Activated CD4-positive, alpha-beta memory T cell treated with anti-CD3 and anti-CD28 coated beads for 36 hours (primary cell): ENCODE measurements around the gene DPY19L1. TPM values are rescaled to one million over a fixed set of nuclear protein-coding genes. Genes with fewer than 3 reads are reported as not detected.
"Not testable (repeated sequence)": the region's sequence is repeated elsewhere in the genome, so short reads cannot be mapped to it uniquely, and the experiment has no call there.

Experiments
- CTCF ChIA-PET: fragments of 350-600 bp; sonication (Branson Sonifier 250); formaldehyde crosslinking; loops from one replicate; lab custom pipeline; 2021; ENCODE audit warnings: antibody characterized with exemption, inconsistent platforms; lab: Charles Lee
- POLR2A ChIA-PET: fragments of 350-600 bp; sonication (Branson Sonifier 250); formaldehyde crosslinking; loops from one replicate; lab custom pipeline; 2021; ENCODE audit warnings: antibody characterized with exemption; lab: Charles Lee
- DNase-seq: peaks from one replicate; pipeline ENCODE4 v3.0.0-alpha.2; 2020
- H3K27ac Mint-ChIP-seq: one replicate; pipeline ENCODE4 v1.8.0; 2021; ENCODE audit warnings: mixed read lengths
- H3K27me3 Mint-ChIP-seq: one replicate; pipeline ENCODE4 v1.8.0; 2021; ENCODE audit warnings: mixed read lengths
- H3K36me3 Mint-ChIP-seq: one replicate; pipeline ENCODE4 v1.8.0; 2021; ENCODE audit warnings: mixed read lengths
- H3K4me1 Mint-ChIP-seq: one replicate; pipeline ENCODE4 v1.8.0; 2021; ENCODE audit warnings: low read depth, mixed read lengths
- H3K4me3 Mint-ChIP-seq: one replicate; pipeline ENCODE4 v1.8.0; 2021; ENCODE audit warnings: mild to moderate bottlenecking, mixed read lengths
- H3K9me3 Mint-ChIP-seq: one replicate; pipeline ENCODE4 v1.8.0; 2021; ENCODE audit warnings: mixed read lengths
- intact Hi-C: fragments of 100-400 bp; cut with micrococcal nuclease; formaldehyde crosslinking; loops from one replicate; pipeline ENCODE4 v1.15.1; 2023
- total RNA-seq, 2 experiments: library from RNA; stranded (reverse); gene quantifications; one replicate each; pipeline ENCODE4 v1.2.3, GENCODE V29; 2021

Gene DPY19L1
- total RNA-seq, 2 experiments from 2014 or later = 13.0 to 20.3 TPM

GRCh38 chr7:34929783-34930182, 107.5 kb downstream of the DPY19L1 start:
- H3K27ac Mint-ChIP-seq, POLR2A ChIA-PET, H3K27me3 Mint-ChIP-seq, H3K4me3 Mint-ChIP-seq, CTCF ChIA-PET, H3K9me3 Mint-ChIP-seq, DNase-seq, H3K4me1 Mint-ChIP-seq: not testable (repeated sequence)
- intact Hi-C loops = loop anchor here (2.0 kb wide), 1 partner anchor 105 kb away; no protein-coding TSS in a partner anchor
- peaks cover 16% of the 10 kb centered on the region for H3K36me3 Mint-ChIP-seq

- no peak overlapping the region for H3K27ac Mint-ChIP-seq
- peaks cover 3% of the 10 kb centered on the region for H3K4me1 Mint-ChIP-seq
- H3K27me3 Mint-ChIP-seq = no peaks in the 10 kb centered on the region
- H3K4me3 Mint-ChIP-seq = no peak overlapping the region
- DNase-seq = no peak
- ChIA-PET CTCF (interaction anchor here (0.6 to 1.8 kb wide), 6 partner anchors 15 to 1435 kb away, joined by 3 to 5 read pairs (median 4); no protein-coding TSS in a partner anchor), POLR2A (no interaction called here)
- intact Hi-C loops = loop anchor here (2.0 kb wide), 1 partner anchor 104 kb away; no protein-coding TSS in a partner anchor
- H3K36me3 Mint-ChIP-seq = peaks cover 14% of the 10 kb centered on the region
- H3K9me3 Mint-ChIP-seq = no peaks in the 10 kb centered on the region
These were observed 108.7 kb downstream of the DPY19L1 start for GRCh38 chr7:34928560-34928959.

GRCh38 chr7:34928052-34928451, 109.2 kb downstream of the DPY19L1 start:
- intact Hi-C loops = loop anchor here (2.0 kb wide), 1 partner anchor 103 kb away; no protein-coding TSS in a partner anchor
- Mint-ChIP-seq H3K27ac (no peak overlapping the region), H3K36me3 (peaks cover 14% of the 10 kb centered on the region), H3K4me1 (peaks cover 3% of the 10 kb centered on the region), H3K4me3 (no peak overlapping the region), H3K27me3 (no peaks in the 10 kb centered on the region), H3K9me3 (no peaks in the 10 kb centered on the region)
- DNase-seq = peak; percentile 63
- CTCF ChIA-PET = interaction anchor here (0.6 to 1.8 kb wide), 11 partner anchors 11 to 1435 kb away, joined by 3 to 5 read pairs (median 3); no protein-coding TSS in a partner anchor
- POLR2A ChIA-PET = no interaction called here

GRCh38 chr7:34920470-34920869, 116.8 kb downstream of the DPY19L1 start:
- DNase-seq, H3K4me3 Mint-ChIP-seq, H3K27ac Mint-ChIP-seq, intact Hi-C loops, CTCF ChIA-PET, H3K4me1 Mint-ChIP-seq, POLR2A ChIA-PET, H3K36me3 Mint-ChIP-seq: not testable (repeated sequence)
- peaks cover 13% of the 10 kb centered on the region for H3K27me3 Mint-ChIP-seq
- peaks cover 12% of the 10 kb centered on the region for H3K9me3 Mint-ChIP-seq

GRCh38 chr7:34919038-34919437, 118.2 kb downstream of the DPY19L1 start:
- H3K4me1 Mint-ChIP-seq, CTCF ChIA-PET, POLR2A ChIA-PET, H3K36me3 Mint-ChIP-seq, H3K27ac Mint-ChIP-seq, H3K4me3 Mint-ChIP-seq, intact Hi-C loops, DNase-seq: not testable (repeated sequence)
- Mint-ChIP-seq H3K9me3 (peaks cover 17% of the 10 kb centered on the region), H3K27me3 (peaks cover 13% of the 10 kb centered on the region)

GRCh38 chr7:34918198-34918861, 119.0 kb downstream of the DPY19L1 start:
- H3K36me3 Mint-ChIP-seq, POLR2A ChIA-PET, DNase-seq, H3K4me1 Mint-ChIP-seq, H3K4me3 Mint-ChIP-seq, CTCF ChIA-PET, intact Hi-C loops, H3K27ac Mint-ChIP-seq: not testable (repeated sequence)
- peaks cover 13% of the 10 kb centered on the region for H3K27me3 Mint-ChIP-seq
- peaks cover 17% of the 10 kb centered on the region for H3K9me3 Mint-ChIP-seq

- intact Hi-C loops, H3K36me3 Mint-ChIP-seq, CTCF ChIA-PET, H3K4me1 Mint-ChIP-seq, DNase-seq, H3K4me3 Mint-ChIP-seq, H3K27ac Mint-ChIP-seq, POLR2A ChIA-PET: not testable (repeated sequence)
- peaks cover 17% of the 10 kb centered on the region for H3K9me3 Mint-ChIP-seq
- peaks cover 13% of the 10 kb centered on the region for H3K27me3 Mint-ChIP-seq
These were observed 119.8 kb downstream of the DPY19L1 start for GRCh38 chr7:34917515-34917914.

GRCh38 chr7:34916267-34916666, 121.0 kb downstream of the DPY19L1 start:
- POLR2A ChIA-PET = no interaction called here
- peaks cover 14% of the 10 kb centered on the region for H3K27me3 Mint-ChIP-seq

GRCh38 chr7:34912236-34912635, 125.0 kb downstream of the DPY19L1 start:
- intact Hi-C loops = no loop called here
- Mint-ChIP-seq H3K4me3 (no peak overlapping the region), H3K4me1 (no peaks in the 10 kb centered on the region), H3K27me3 (peaks cover 5% of the 10 kb centered on the region), H3K27ac (no peak overlapping the region), H3K36me3 (no peaks in the 10 kb centered on the region), H3K9me3 (peaks cover 17% of the 10 kb centered on the region)
- no peak for DNase-seq
- ChIA-PET POLR2A (no interaction called here), CTCF (no interaction called here)

More at GRCh38 chr7:34916267-34916666, 121.0 kb downstream of the DPY19L1 start:
- Mint-ChIP-seq H3K36me3 (no peaks in the 10 kb centered on the region), H3K4me1 (no peaks in the 10 kb centered on the region), H3K4me3 (no peak overlapping the region), H3K9me3 (peaks cover 17% of the 10 kb centered on the region), H3K27ac (no peak overlapping the region)
- intact Hi-C loops = no loop called here
- CTCF ChIA-PET = no interaction called here
- DNase-seq = no peak

GRCh38 chr7:34906266-34906850, 130.9 kb downstream of the DPY19L1 start:
- intact Hi-C loops, H3K4me1 Mint-ChIP-seq, CTCF ChIA-PET, DNase-seq, POLR2A ChIA-PET, H3K27ac Mint-ChIP-seq, H3K36me3 Mint-ChIP-seq, H3K9me3 Mint-ChIP-seq: not testable (repeated sequence)
- H3K4me3 Mint-ChIP-seq = peak overlapping the region; percentile 39
- peaks cover 13% of the 10 kb centered on the region for H3K27me3 Mint-ChIP-seq

GRCh38 chr7:34904987-34905386, 132.3 kb downstream of the DPY19L1 start:
- Mint-ChIP-seq H3K36me3 (no peaks in the 10 kb centered on the region), H3K4me1 (peaks cover 2% of the 10 kb centered on the region), H3K27me3 (peaks cover 13% of the 10 kb centered on the region), H3K27ac (no peak overlapping the region), H3K9me3 (no peaks in the 10 kb centered on the region), H3K4me3 (no peak overlapping the region)
- ChIA-PET POLR2A (no interaction called here), CTCF (no interaction called here)
- no peak for DNase-seq
- intact Hi-C loops = no loop called here

- POLR2A ChIA-PET, CTCF ChIA-PET, H3K27ac Mint-ChIP-seq, H3K4me3 Mint-ChIP-seq, H3K4me1 Mint-ChIP-seq, DNase-seq, H3K9me3 Mint-ChIP-seq, H3K36me3 Mint-ChIP-seq, intact Hi-C loops: not testable (repeated sequence)
- peaks cover 13% of the 10 kb centered on the region for H3K27me3 Mint-ChIP-seq
These were observed 133.4 kb downstream of the DPY19L1 start for GRCh38 chr7:34903921-34904320.
